ENCODE data around the gene PIK3R5.

The PIK3R5 gene

DNA sequence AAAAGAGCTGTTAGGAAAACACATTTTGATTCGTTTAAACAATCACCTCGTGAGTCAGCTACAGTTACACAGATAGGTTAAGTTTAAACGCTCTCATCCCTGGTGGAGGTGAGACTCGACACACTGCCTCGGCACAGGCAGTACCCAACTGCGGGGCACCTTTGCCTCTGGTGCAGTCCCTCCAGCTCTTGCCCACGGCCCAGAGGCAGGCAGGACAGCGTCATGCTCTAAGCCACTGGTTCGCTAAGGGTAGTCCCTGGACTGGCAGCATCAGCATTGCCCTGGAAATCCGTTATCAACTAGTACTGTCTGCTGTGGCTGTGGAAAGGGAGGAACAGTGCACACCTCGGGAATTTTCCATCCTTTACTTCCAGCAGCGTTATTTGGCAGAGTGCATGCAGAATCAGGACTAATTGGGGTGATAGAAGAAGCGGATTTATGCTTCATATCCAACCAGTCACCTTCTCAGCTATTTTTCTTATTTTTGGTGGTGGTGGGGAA lies 94.4 kb downstream of the PIK3R5 start:
- Histone ChIP-seq H3K27me3 (ENCODE audit: control insufficient read depth, insufficient read depth, low read length, poor library complexity, severe bottlenecking) (no peaks in the 10 kb centered on the region), H3K4me1 (ENCODE audit: control insufficient read depth, insufficient read depth, low read length) (no peaks in the 10 kb centered on the region), H3K36me3 (ENCODE audit: control insufficient read depth, insufficient read depth, low read length) (no peaks in the 10 kb centered on the region), H3K27ac (ENCODE audit: insufficient read depth, low read depth, low read length, poor library complexity, severe bottlenecking) (no peak overlapping the region), H3K4me3 (ENCODE audit: insufficient read depth, low read depth, low read length) (no peak overlapping the region), H3K9me3 (ENCODE audit: control insufficient read depth, low read length) (no peaks in the 10 kb centered on the region)
- WGBS, 2 experiments, result 91 to 94% methylated on average over 13 of the region's 13 CpGs

- H3K4me1 ChIP-seq (ENCODE audit: control insufficient read depth, insufficient read depth, low read length), result no peaks in the 10 kb centered on the region
- H3K27ac ChIP-seq (ENCODE audit: insufficient read depth, low read depth, low read length, poor library complexity, severe bottlenecking), result no peak overlapping the region
- H3K4me3 ChIP-seq (ENCODE audit: insufficient read depth, low read depth, low read length), result no peak overlapping the region
- 92 to 93% methylated on average over 13 of the region's 13 CpGs for WGBS, 2 experiments
- no peaks in the 10 kb centered on the region for H3K9me3 ChIP-seq (ENCODE audit: control insufficient read depth, low read length)
- H3K36me3 ChIP-seq (ENCODE audit: control insufficient read depth, insufficient read depth, low read length), result no peaks in the 10 kb centered on the region
- no peaks in the 10 kb centered on the region for H3K27me3 ChIP-seq (ENCODE audit: control insufficient read depth, insufficient read depth, low read length, poor library complexity, severe bottlenecking)
Measured at GRCh38 chr17:8870406-8871040, 95.0 kb downstream of the PIK3R5 start.

GRCh38 chr17:8869114-8869815 lies 96.2 kb downstream of the PIK3R5 start:
- Histone ChIP-seq H3K36me3 (ENCODE audit: control insufficient read depth, insufficient read depth, low read length) (no peaks in the 10 kb centered on the region), H3K4me1 (ENCODE audit: control insufficient read depth, insufficient read depth, low read length) (no peaks in the 10 kb centered on the region), H3K27ac (ENCODE audit: insufficient read depth, low read depth, low read length, poor library complexity, severe bottlenecking) (no peak overlapping the region), H3K27me3 (ENCODE audit: control insufficient read depth, insufficient read depth, low read length, poor library complexity, severe bottlenecking) (no peaks in the 10 kb centered on the region), H3K9me3 (ENCODE audit: control insufficient read depth, low read length) (no peaks in the 10 kb centered on the region), H3K4me3 (ENCODE audit: insufficient read depth, low read depth, low read length) (no peak overlapping the region)
- whole genome bisulfite sequencing, 2 experiments, result 94% methylated on average over 11 of the region's 11 CpGs

DNA sequence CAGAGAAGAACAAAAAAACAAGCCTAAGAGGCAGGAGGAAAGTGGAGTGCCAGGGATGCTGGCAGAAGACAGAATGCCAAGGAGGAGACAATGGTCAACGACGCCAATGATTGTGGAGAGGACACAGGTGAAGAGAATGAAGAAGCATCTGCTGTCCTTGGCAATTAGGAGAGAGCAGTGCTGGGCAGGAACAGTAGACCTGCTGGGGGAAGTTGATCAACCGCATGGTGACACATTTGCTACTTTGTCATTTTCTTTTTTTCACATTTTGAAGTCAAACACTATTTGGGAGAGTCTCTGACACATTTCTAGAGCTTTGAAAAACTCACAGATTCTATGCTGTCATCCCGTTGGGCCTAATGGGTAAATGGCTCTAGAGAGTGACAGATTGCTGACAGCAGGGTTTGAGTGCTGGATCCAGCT lies 97.0 kb downstream of the PIK3R5 start:
- no peak overlapping the region for H3K27ac ChIP-seq (ENCODE audit: insufficient read depth, low read depth, low read length, poor library complexity, severe bottlenecking)
- no peaks in the 10 kb centered on the region for H3K9me3 ChIP-seq (ENCODE audit: control insufficient read depth, low read length)
- WGBS, 2 experiments, result 94 to 95% methylated on average over 4 of the region's 4 CpGs
- H3K4me1 ChIP-seq (ENCODE audit: control insufficient read depth, insufficient read depth, low read length), result no peaks in the 10 kb centered on the region
- H3K4me3 ChIP-seq (ENCODE audit: insufficient read depth, low read depth, low read length), result no peak overlapping the region
- no peaks in the 10 kb centered on the region for H3K27me3 ChIP-seq (ENCODE audit: control insufficient read depth, insufficient read depth, low read length, poor library complexity, severe bottlenecking)
- no peaks in the 10 kb centered on the region for H3K36me3 ChIP-seq (ENCODE audit: control insufficient read depth, insufficient read depth, low read length)

- H3K27ac ChIP-seq (ENCODE audit: insufficient read depth, low read depth, low read length, poor library complexity, severe bottlenecking), result no peak overlapping the region
- no peaks in the 10 kb centered on the region for H3K4me1 ChIP-seq (ENCODE audit: control insufficient read depth, insufficient read depth, low read length)
- WGBS, 2 experiments, result 93% methylated on average over 1 of the region's 1 CpG
- H3K4me3 ChIP-seq (ENCODE audit: insufficient read depth, low read depth, low read length), result no peak overlapping the region
- H3K9me3 ChIP-seq (ENCODE audit: control insufficient read depth, low read length), result no peaks in the 10 kb centered on the region
- no peaks in the 10 kb centered on the region for H3K27me3 ChIP-seq (ENCODE audit: control insufficient read depth, insufficient read depth, low read length, poor library complexity, severe bottlenecking)
- no peaks in the 10 kb centered on the region for H3K36me3 ChIP-seq (ENCODE audit: control insufficient read depth, insufficient read depth, low read length)
Measured at GRCh38 chr17:8868092-8868491, 97.4 kb downstream of the PIK3R5 start.

- Histone ChIP-seq H3K4me3 (ENCODE audit: insufficient read depth, low read depth, low read length) (no peak within 1 kb of the TSS), H3K4me1 (ENCODE audit: control insufficient read depth, insufficient read depth, low read length) (no peaks in the 10 kb centered on the region), H3K27ac (ENCODE audit: insufficient read depth, low read depth, low read length, poor library complexity, severe bottlenecking) (no peak within 1 kb of the TSS), H3K36me3 (ENCODE audit: control insufficient read depth, insufficient read depth, low read length) (no peaks in the 10 kb centered on the region), H3K9me3 (ENCODE audit: control insufficient read depth, low read length) (no peaks in the 10 kb centered on the region), H3K27me3 (ENCODE audit: control insufficient read depth, insufficient read depth, low read length, poor library complexity, severe bottlenecking) (no peaks in the 10 kb centered on the region)
- 83% methylated on average over 12 of the region's 12 CpGs for whole genome bisulfite sequencing, 2 experiments
Measured at GRCh38 chr17:8867361-8867981, 98.0 kb downstream of the PIK3R5 start, which contains the start of gene PIK3R6. Gene PIK3R6 (minus strand): TSS chr17:8867674. CDS start chr17:8849794, 17,880 bp downstream.

- no peak overlapping the region for H3K4me3 ChIP-seq (ENCODE audit: insufficient read depth, low read depth, low read length)
- 95% methylated on average over 7 of the region's 7 CpGs for WGBS, 2 experiments
- no peaks in the 10 kb centered on the region for H3K36me3 ChIP-seq (ENCODE audit: control insufficient read depth, insufficient read depth, low read length)
- no peaks in the 10 kb centered on the region for H3K4me1 ChIP-seq (ENCODE audit: control insufficient read depth, insufficient read depth, low read length)
- no peaks in the 10 kb centered on the region for H3K27me3 ChIP-seq (ENCODE audit: control insufficient read depth, insufficient read depth, low read length, poor library complexity, severe bottlenecking)
- H3K27ac ChIP-seq (ENCODE audit: insufficient read depth, low read depth, low read length, poor library complexity, severe bottlenecking), result no peak overlapping the region
- H3K9me3 ChIP-seq (ENCODE audit: control insufficient read depth, low read length), result no peaks in the 10 kb centered on the region
Measured at GRCh38 chr17:8865811-8866210, 99.7 kb downstream of the PIK3R5 start.

GRCh38 chr17:8865385-8865784 lies 100.1 kb downstream of the PIK3R5 start:
- Histone ChIP-seq H3K27ac (ENCODE audit: insufficient read depth, low read depth, low read length, poor library complexity, severe bottlenecking) (no peak overlapping the region), H3K9me3 (ENCODE audit: control insufficient read depth, low read length) (no peaks in the 10 kb centered on the region), H3K27me3 (ENCODE audit: control insufficient read depth, insufficient read depth, low read length, poor library complexity, severe bottlenecking) (no peaks in the 10 kb centered on the region), H3K4me3 (ENCODE audit: insufficient read depth, low read depth, low read length) (no peak overlapping the region), H3K4me1 (ENCODE audit: control insufficient read depth, insufficient read depth, low read length) (no peaks in the 10 kb centered on the region), H3K36me3 (ENCODE audit: control insufficient read depth, insufficient read depth, low read length) (no peaks in the 10 kb centered on the region)
- 83 to 89% methylated on average over 4 to 6 of the region's 6 CpGs for WGBS, 2 experiments

GRCh38 chr17:8862213-8863056 lies 103.1 kb downstream of the PIK3R5 start:
- H3K27ac ChIP-seq (ENCODE audit: insufficient read depth, low read depth, low read length, poor library complexity, severe bottlenecking), result no peak overlapping the region
- H3K4me3 ChIP-seq (ENCODE audit: insufficient read depth, low read depth, low read length), result no peak overlapping the region
- H3K36me3 ChIP-seq (ENCODE audit: control insufficient read depth, insufficient read depth, low read length), result no peaks in the 10 kb centered on the region
- WGBS, 2 experiments, result 89 to 90% methylated on average over 9 of the region's 9 CpGs
- no peaks in the 10 kb centered on the region for H3K9me3 ChIP-seq (ENCODE audit: control insufficient read depth, low read length)
- peaks cover 11% of the 10 kb centered on the region for H3K4me1 ChIP-seq (ENCODE audit: control insufficient read depth, insufficient read depth, low read length)
- no peaks in the 10 kb centered on the region for H3K27me3 ChIP-seq (ENCODE audit: control insufficient read depth, insufficient read depth, low read length, poor library complexity, severe bottlenecking)
